Panc1 (cell line): Measurements from ENCODE around the gene RFX1. TPM values are rescaled to one million over a fixed set of nuclear protein-coding genes. Genes with fewer than 3 reads are reported as not detected.

ENCODE experiments used
- ATAC-seq: fragments of 200-7000 bp; cut with Tn5 transposase; 2 replicates; pipeline ENCODE4 v1.9.1; 2020; ENCODE audit warnings: mild to moderate bottlenecking, moderate library complexity
- BruUV-seq: library from RNA; stranded (reverse); fragments of 400-500 nt; replicated peaks from 2 replicates; lab custom pipeline; 2021; lab: Mats Ljungman, UMichigan
- CTCF ChIA-PET: fragments of 300-600 bp; sonication (Branson Sonifier 250); formaldehyde crosslinking; loops from one replicate; lab custom pipeline; 2022; ENCODE audit warnings: antibody characterized with exemption; lab: Charles Lee
- POLR2A ChIA-PET: fragments of 300-600 bp; sonication (Branson Sonifier 250); formaldehyde crosslinking; loops from one replicate; lab custom pipeline; 2022; ENCODE audit warnings: antibody characterized with exemption; lab: Charles Lee
- DNase-seq: peaks from one replicate; pipeline ENCODE4 v3.0.0-alpha.2; 2010; ENCODE audit warnings: low read depth, low spot score
- H3K27ac ChIP-seq: 2 replicates; pipeline ENCODE4 v1.5.1; 2011; ENCODE audit warnings: mild to moderate bottlenecking, low read length, inconsistent platforms
- H3K27me3 ChIP-seq: fragments of 200-500 bp; sonication (Bioruptor generic); 2 replicates; pipeline ENCODE4 v1.6.0; 2014; ENCODE audit warnings: low read length, inconsistent platforms; ENCODE audit not compliant: control insufficient read depth, insufficient read depth
- H3K36me3 ChIP-seq: fragments of 200-500 bp; sonication (Bioruptor generic); 2 replicates; pipeline ENCODE4 v1.5.1; 2014; ENCODE audit warnings: inconsistent platforms, mild to moderate bottlenecking, low read length, moderate library complexity; ENCODE audit not compliant: control insufficient read depth, insufficient read depth
- H3K4me1 ChIP-seq: 2 replicates; pipeline ENCODE4 v1.5.1; 2011; ENCODE audit warnings: inconsistent platforms, mild to moderate bottlenecking, low read length, moderate library complexity; ENCODE audit not compliant: control insufficient read depth, insufficient read depth
- H3K4me3 ChIP-seq, 2 experiments: 2 replicates each; pipeline ENCODE4 v1.5.1; 2011 to 2012; ENCODE audit warnings: low read depth in 2 of 2, low read length in 2 of 2, mild to moderate bottlenecking in 2 of 2, inconsistent platforms in 1 of 2, moderate library complexity in 1 of 2
- H3K9me3 ChIP-seq: fragments of 200-500 bp; sonication (Bioruptor generic); 2 replicates; pipeline ENCODE4 v1.5.1; 2014; ENCODE audit warnings: low read depth, mild to moderate bottlenecking, inconsistent platforms, low read length, moderate library complexity; ENCODE audit not compliant: control insufficient read depth, insufficient read depth
- CTCF ChIP-seq: fragments of 450-650 bp; IDR thresholded peaks from 2 replicates; pipeline ENCODE4 v1.5.1; 2017; ENCODE audit warnings: mild to moderate bottlenecking
- POLR2AphosphoS5 ChIP-seq: IDR thresholded peaks from 2 replicates; pipeline ENCODE4 v1.6.1; 2012; ENCODE audit warnings: mild to moderate bottlenecking, low read depth, low read length, moderate library complexity
- REST ChIP-seq, 2 experiments: IDR thresholded peaks; 2 replicates each; pipeline ENCODE4 v1.6.1; 2011 to 2012; ENCODE audit warnings: low read depth in 2 of 2, control low read depth in 1 of 2, low read length in 1 of 2, mild to moderate bottlenecking in 1 of 2, moderate library complexity in 1 of 2; ENCODE audit not compliant: insufficient read depth in 1 of 2
- SIN3A ChIP-seq: IDR thresholded peaks from 2 replicates; pipeline ENCODE4 v1.6.1; 2012; ENCODE audit warnings: low read depth, mild to moderate bottlenecking, low read length, moderate library complexity, borderline replicate concordance; ENCODE audit not compliant: insufficient read depth
- TCF7L2 ChIP-seq: IDR thresholded peaks from 2 replicates; pipeline ENCODE4 v1.6.1; 2011; ENCODE audit warnings: mild to moderate bottlenecking, low read depth, low read length, inconsistent platforms
- in situ Hi-C: cut with HindIII; loops from 2 replicates; pipeline ENCODE4 v1.10.0; 2016; ENCODE audit warnings: low sequenced_read_pairs, low pct_unique_long_range_greater_than_20kb
- intact Hi-C: fragments of 100-400 bp; cut with micrococcal nuclease; formaldehyde crosslinking; loops from one replicate; pipeline ENCODE4 v1.10.0; 2022; ENCODE audit not compliant: unreplicated experiment
- total RNA-seq: library from RNA; stranded (reverse); gene quantifications from one replicate; pipeline ENCODE4 v1.2.1, GENCODE V29; 2021; ENCODE audit not compliant: unreplicated experiment

The RFX1 gene
- total RNA-seq, 1 experiment from 2014 or later, result 15.2 TPM

- Histone ChIP-seq H3K27ac (no peak overlapping the region), H3K9me3 (no peaks in the 10 kb centered on the region), H3K4me1 (no peaks in the 10 kb centered on the region), H3K27me3 (no peaks in the 10 kb centered on the region), H3K36me3 (no peaks in the 10 kb centered on the region), H3K4me3 (no peak overlapping the region)
- ChIA-PET POLR2A (no interaction called here), CTCF (no interaction called here)
- ATAC-seq, result no peak
- no peak for TF ChIP-seq REST (IDR thresholded peaks at IDR 0.05; ENCODE audit: insufficient read depth in 1 of 2, low read depth in 2 of 2, low read length in 1 of 2)
- TF ChIP-seq TCF7L2, result no peak
- TF ChIP-seq CTCF, result no peak
- no peak for TF ChIP-seq POLR2AphosphoS5
- TF ChIP-seq SIN3A, result no peak
- intact Hi-C loops (no loop called here), in situ Hi-C loops (no loop called here)
- BruUV-seq, result no TSS peak
- no peak for DNase-seq
Observed at GRCh38 chr19:14015524-14016035, 9.5 kb upstream of the RFX1 start.

GRCh38 chr19:14012378-14012915 lies 6.3 kb upstream of the RFX1 start:
- H3K4me3 ChIP-seq, result no peak overlapping the region
- ATAC-seq, result no peak
- intact Hi-C loops (no loop called here), in situ Hi-C loops (no loop called here)
- POLR2A ChIA-PET, result no interaction called here
- no peaks in the 10 kb centered on the region for H3K36me3 ChIP-seq
- H3K9me3 ChIP-seq, result no peaks in the 10 kb centered on the region
- no peaks in the 10 kb centered on the region for H3K4me1 ChIP-seq
- no peaks in the 10 kb centered on the region for H3K27me3 ChIP-seq
- H3K27ac ChIP-seq, result no peak overlapping the region
- DNase-seq, result no peak
- CTCF ChIA-PET, result no interaction called here
- BruUV-seq, result no TSS peak
- TF ChIP-seq CTCF, result no peak
